VCaP (cell line): Measurements from ENCODE around the gene CLIP2.

Experiments
- H3K27ac ChIP-seq: fragments of 450-650 bp; 2 replicates; pipeline ENCODE4 v1.5.1; 2017
- CTCF ChIP-seq: fragments of 450-650 bp; conservative IDR thresholded peaks from 2 replicates; pipeline ENCODE4 v1.5.1; 2017; ENCODE audit warnings: mild to moderate bottlenecking, moderate library complexity

CLIP2 gene

GRCh38 chr7:74263399-74264120 is 25.6 kb upstream of the CLIP2 start:
- no peak overlapping the region for H3K27ac ChIP-seq
- no peak for TF ChIP-seq CTCF

GRCh38 chr7:74266191-74266963 is 22.8 kb upstream of the CLIP2 start:
- no peak for TF ChIP-seq CTCF
- H3K27ac ChIP-seq, result no peak overlapping the region

- H3K27ac ChIP-seq, result no peak overlapping the region
- TF ChIP-seq CTCF, result no peak
Measured at GRCh38 chr7:74267756-74268565, 21.2 kb upstream of the CLIP2 start.

GRCh38 chr7:74269757-74270277 is 19.4 kb upstream of the CLIP2 start:
- H3K27ac ChIP-seq, result peak overlapping the region; percentile 23; the same call in 1 of the 2 replicates
- no peak for TF ChIP-seq CTCF

- TF ChIP-seq CTCF, result no peak
- no peak overlapping the region for H3K27ac ChIP-seq
Measured at GRCh38 chr7:74271742-74272141, 17.5 kb upstream of the CLIP2 start.

GRCh38 chr7:74272305-74273038 is 16.7 kb upstream of the CLIP2 start:
- no peak for TF ChIP-seq CTCF
- H3K27ac ChIP-seq, result no peak overlapping the region
